Measurements from ENCODE around the gene SLC23A1.

SLC23A1 gene

GRCh38 chr5:139344177-139344576 is 38.9 kb downstream of the SLC23A1 start:
- H3K9me3 ChIP-seq (ENCODE audit: control insufficient read depth, insufficient read depth, low read length): no peaks in the 10 kb centered on the region
- TF ChIP-seq EZH2phosphoT487 (IDR thresholded peaks at IDR 0.05; ENCODE audit: borderline replicate concordance, low read length) (no peak), CTCF (IDR thresholded peaks at IDR 0.05; ENCODE audit: low read depth, low read length, poor library complexity, severe bottlenecking) (no peak)
- peak overlapping the region; percentile 89 for H3K4me2 ChIP-seq (ENCODE audit: low read length)
- H3F3A ChIP-seq (ENCODE audit: control insufficient read depth, insufficient read depth): peaks cover 7% of the 10 kb centered on the region
- H3K79me2 ChIP-seq (ENCODE audit: control insufficient read depth, low read length): peaks cover 75% of the 10 kb centered on the region
- H4K20me1 ChIP-seq (ENCODE audit: control insufficient read depth, insufficient read depth, low read depth, low read length): peaks cover 19% of the 10 kb centered on the region
- peak overlapping the region; percentile 92 for H3K4me3 ChIP-seq (ENCODE audit: low read length)
- H3K9me2 ChIP-seq (replicated peaks; ENCODE audit: control insufficient read depth, low read length): no peaks in the 10 kb centered on the region
- H3K27ac ChIP-seq (ENCODE audit: low read depth, low read length): no peak overlapping the region
- peaks cover 46% of the 10 kb centered on the region for H3K36me3 ChIP-seq (ENCODE audit: control insufficient read depth, low read length)
- no peaks in the 10 kb centered on the region for H3K27me3 ChIP-seq (ENCODE audit: control insufficient read depth, low read length)
- H3K4me1 ChIP-seq (ENCODE audit: control insufficient read depth, low read length): peaks cover 41% of the 10 kb centered on the region

GRCh38 chr5:139343476-139343875 is 39.6 kb downstream of the SLC23A1 start:
- H3K4me1 ChIP-seq (ENCODE audit: control insufficient read depth, low read length): peaks cover 41% of the 10 kb centered on the region
- peaks cover 44% of the 10 kb centered on the region for H3K36me3 ChIP-seq (ENCODE audit: control insufficient read depth, low read length)
- no peaks in the 10 kb centered on the region for H3K9me2 ChIP-seq (replicated peaks; ENCODE audit: control insufficient read depth, low read length)
- TF ChIP-seq CTCF (IDR thresholded peaks at IDR 0.05; ENCODE audit: low read depth, low read length, poor library complexity, severe bottlenecking) (no peak), EZH2phosphoT487 (IDR thresholded peaks at IDR 0.05; ENCODE audit: borderline replicate concordance, low read length) (no peak)
- H3K9me3 ChIP-seq (ENCODE audit: control insufficient read depth, insufficient read depth, low read length): no peaks in the 10 kb centered on the region
- no peaks in the 10 kb centered on the region for H3K27me3 ChIP-seq (ENCODE audit: control insufficient read depth, low read length)
- H3K27ac ChIP-seq (ENCODE audit: low read depth, low read length): no peak overlapping the region
- peaks cover 10% of the 10 kb centered on the region for H3F3A ChIP-seq (ENCODE audit: control insufficient read depth, insufficient read depth)
- peaks cover 68% of the 10 kb centered on the region for H3K79me2 ChIP-seq (ENCODE audit: control insufficient read depth, low read length)
- H3K4me2 ChIP-seq (ENCODE audit: low read length): peak overlapping the region; percentile 89
- peaks cover 19% of the 10 kb centered on the region for H4K20me1 ChIP-seq (ENCODE audit: control insufficient read depth, insufficient read depth, low read depth, low read length)
- H3K4me3 ChIP-seq (ENCODE audit: low read length): peak overlapping the region; percentile 92

- no peaks in the 10 kb centered on the region for H3K9me3 ChIP-seq (ENCODE audit: control insufficient read depth, insufficient read depth, low read length)
- peak overlapping the region; percentile 92 for H3K4me3 ChIP-seq (ENCODE audit: low read length)
- no peaks in the 10 kb centered on the region for H3K9me2 ChIP-seq (replicated peaks; ENCODE audit: control insufficient read depth, low read length)
- peaks cover 10% of the 10 kb centered on the region for H3F3A ChIP-seq (ENCODE audit: control insufficient read depth, insufficient read depth)
- TF ChIP-seq CTCF (IDR thresholded peaks at IDR 0.05; ENCODE audit: low read depth, low read length, poor library complexity, severe bottlenecking) (no peak), EZH2phosphoT487 (IDR thresholded peaks at IDR 0.05; ENCODE audit: borderline replicate concordance, low read length) (no peak)
- peak overlapping the region; percentile 89 for H3K4me2 ChIP-seq (ENCODE audit: low read length)
- H3K27ac ChIP-seq (ENCODE audit: low read depth, low read length): peak overlapping the region; percentile 85
- peaks cover 41% of the 10 kb centered on the region for H3K4me1 ChIP-seq (ENCODE audit: control insufficient read depth, low read length)
- peaks cover 19% of the 10 kb centered on the region for H4K20me1 ChIP-seq (ENCODE audit: control insufficient read depth, insufficient read depth, low read depth, low read length)
- no peaks in the 10 kb centered on the region for H3K27me3 ChIP-seq (ENCODE audit: control insufficient read depth, low read length)
- H3K36me3 ChIP-seq (ENCODE audit: control insufficient read depth, low read length): peaks cover 44% of the 10 kb centered on the region
- H3K79me2 ChIP-seq (ENCODE audit: control insufficient read depth, low read length): peaks cover 57% of the 10 kb centered on the region
Observed at GRCh38 chr5:139342423-139342723, 40.7 kb downstream of the SLC23A1 start.

All from DOHH2 (cell line).